Heart left ventricle (tissue), 16 donors: Measurements from ENCODE around the gene DIAPH2. TPM values are rescaled to one million over a fixed set of nuclear protein-coding genes. Genes with fewer than 3 reads are reported as not detected.

Source experiments
- ATAC-seq, 4 donors: fragments of 200-7000 bp; cut with Tn5 transposase; one replicate each; pipeline ENCODE4 v1.9.1; 2020 to 2022; ENCODE audit warnings: moderate library complexity in 4 of 4, mild to moderate bottlenecking in 3 of 4, moderate number of reproducible peaks in 1 of 4
- DNase-seq, 5 donors: peaks; one replicate each; pipeline ENCODE4 v3.0.0-alpha.2; 2020
- H3K27ac ChIP-seq, 12 donors: fragments of 200-600 bp; sonication (generic) in 4 of 12; one replicate each; pipeline versions ENCODE4 v1.5.0 to v1.8.0; 2016 to 2022; ENCODE audit warnings: mild to moderate bottlenecking in 2 of 12
- H3K27me3 ChIP-seq, 9 donors: fragments of 200-600 bp; sonication (generic) in 2 of 9; one replicate each; pipeline versions ENCODE4 v1.5.1 to v1.8.0; 2016 to 2022; ENCODE audit warnings: mild to moderate bottlenecking in 3 of 9
- H3K36me3 ChIP-seq, 9 donors: fragments of 200-600 bp; sonication (generic) in 2 of 9; one replicate each; pipeline versions ENCODE4 v1.5.0 to v1.8.0; 2018 to 2022; ENCODE audit warnings: mild to moderate bottlenecking in 2 of 9
- H3K4me1 ChIP-seq, 12 donors: fragments of 200-600 bp; sonication (generic) in 4 of 12; one replicate each; pipeline versions ENCODE4 v1.5.0 to v1.8.0; 2016 to 2022; ENCODE audit warnings: mild to moderate bottlenecking in 3 of 12
- H3K4me3 ChIP-seq, 12 donors: fragments of 200-600 bp; sonication (generic) in 4 of 12; one replicate each; pipeline versions ENCODE4 v1.5.0 to v1.8.0; 2017 to 2022; ENCODE audit warnings: mild to moderate bottlenecking in 9 of 12, moderate library complexity in 4 of 12
- H3K9me3 ChIP-seq, 12 donors: fragments of 200-600 bp; sonication (generic) in 4 of 12; one replicate each; pipeline versions ENCODE4 v1.5.0 to v1.8.0; 2016 to 2022; ENCODE audit warnings: mild to moderate bottlenecking in 1 of 12
- CTCF ChIP-seq, 12 donors: fragments of 200-600 bp; sonication (generic) in 4 of 12; IDR thresholded peaks; one replicate each; pipeline versions ENCODE4 v1.5.0 to v1.8.0; 2018 to 2022; ENCODE audit warnings: antibody characterized with exemption in 12 of 12, mild to moderate bottlenecking in 5 of 12
- POLR2A ChIP-seq, 2 donors: fragments of 450-650 bp; IDR thresholded peaks; one replicate each; pipeline ENCODE4 v1.6.1; 2017; ENCODE audit warnings: antibody characterized with exemption in 2 of 2, mild to moderate bottlenecking in 2 of 2, moderate library complexity in 2 of 2
- WGBS, 4 donors: extraction: QIAGEN DNeasy Blood & Tissue Kit in 2 of 4; methylation state at CpG; one replicate each; pipeline versions ENCODE4 v1.1.5 to v1.1.7; 2013 to 2018; 5-methylcytosine and 5-hydroxymethylcytosine counted together
- intact Hi-C, 10 donors: fragments of 100-400 bp; cut with DNase I; formaldehyde crosslinking; loops; one replicate each; pipeline versions ENCODE4 v1.11.1 to v1.14.2; 2022
- polyA plus RNA-seq, 2 donors: library from polyadenylated mRNA; stranded (reverse); fragments of 200-250 nt; gene quantifications; one replicate each; pipeline ENCODE4 v1.2.3, GENCODE V29; 2013
- total RNA-seq, 9 donors: library from RNA; depleted of rRNA in 2 of 9; stranded (reverse); fragments of >200 nt in 2 of 9; fragmentation: NEBNext Ultra II Directional in 3 of 9; extraction: Animal tissue kit (Norgen Biotek cat#: 25700) in 3 of 9; gene quantifications; one replicate each; pipeline versions ENCODE4 v1.1.0 to v1.2.4, GENCODE V29; 2016 to 2023
- donor health status: ischemic (EF 13 %, LVEDD 7.1; RV severe dilation, severe dysfunction).
- donor health status: healthy with polysubstance abuse.
- donor health status: DM: no; HTN: yes; CAD: no.
- donor health status: DM: no; HTN: no; CAD: no.
- donor health status: ischemic (EF 25% LVEDD 6.9; RV normal size, moderate dysfunction).
- donor health status: ischemic (EF 25% LVEDD 5.7; RV mildly dilated, moderate dysfunction).
- donor health status: healthy.
- donor health status: DM: yes; HTN: yes; CAD: no.
- donor health status: ischemic (EF 35%, LVEDD 5.7; RV mildly dilated, moderate dysfunction).
- donor health status: nonischemic (EF 11% LVEDD 7.7; RV severe dilation, severe dysfunction).
- donor health status: DM: yes; HTN: yes; CAD: no.
- donor health status: PGD.
- donor health status: ischemic (EF 29% LVEDD 5.4; RV normal size, mild dysfunction).
- donor health status: nonischemic (EF 23%, LVEDD 6.1; RV moderate dilation, normal function).

The DIAPH2 gene
- total and polyA plus RNA-seq, 11 donors: 3.7 to 18.8 (median 12.3) TPM

GRCh38 chrX:97629597-97629985 lies 944.9 kb downstream of the DIAPH2 start:
- ATAC-seq (no peak), DNase-seq (no peak)
- H3K9me3 ChIP-seq: no peaks in the 10 kb centered on the region
- H3K27ac ChIP-seq: no peak overlapping the region
- no peaks in the 10 kb centered on the region for H3K4me1 ChIP-seq
- H3K4me3 ChIP-seq: no peak overlapping the region
- intact Hi-C loops: no loop called here
- H3K36me3 ChIP-seq: no peaks in the 10 kb centered on the region
- TF ChIP-seq POLR2A (IDR thresholded peaks at IDR 0.05) (no peak), CTCF (IDR thresholded peaks at IDR 0.05) (no peak)
- H3K27me3 ChIP-seq: peaks cover 0 to 18% (median 0%) of the 10 kb centered on the region in 9 donors

- WGBS, 4 donors: 54 to 66% (median 59%) methylated on average over 4 of the region's 4 CpGs
Observed at GRCh38 chrX:97633798-97634197, 949.2 kb downstream of the DIAPH2 start.

GRCh38 chrX:97636473-97637140 lies 952.0 kb downstream of the DIAPH2 start:
- no peak for ATAC-seq
- WGBS, 4 donors: 57 to 67% (median 61%) methylated on average over 5 of the region's 5 CpGs
- DNase-seq: no peak

More at GRCh38 chrX:97633798-97634197, 949.2 kb downstream of the DIAPH2 start:
- Histone ChIP-seq H3K9me3 (no peaks in the 10 kb centered on the region), H3K27ac (no peak overlapping the region), H3K4me1 (no peaks in the 10 kb centered on the region), H3K27me3 (peaks cover 0 to 38% (median 0%) of the 10 kb centered on the region in 9 donors), H3K36me3 (no peaks in the 10 kb centered on the region), H3K4me3 (no peak overlapping the region)
- ATAC-seq (no peak), DNase-seq (no peak)
- intact Hi-C loops: no loop called here
- TF ChIP-seq POLR2A (IDR thresholded peaks at IDR 0.05): no peak
- TF ChIP-seq CTCF (IDR thresholded peaks at IDR 0.05): no peak

GRCh38 chrX:97637289-97637688 lies 952.6 kb downstream of the DIAPH2 start:
- H3K4me3 ChIP-seq: no peak overlapping the region
- peaks cover 0 to 28% (median 0%) of the 10 kb centered on the region in 9 donors for H3K27me3 ChIP-seq
- ATAC-seq: no peak
- no peaks in the 10 kb centered on the region for H3K4me1 ChIP-seq
- TF ChIP-seq CTCF (IDR thresholded peaks at IDR 0.05): no peak
- no peak for TF ChIP-seq POLR2A (IDR thresholded peaks at IDR 0.05)
- 68 to 80% (median 75%) methylated on average over 2 of the region's 2 CpGs for WGBS, 4 donors
- no peak for DNase-seq
- no peaks in the 10 kb centered on the region for H3K9me3 ChIP-seq
- H3K27ac ChIP-seq: no peak overlapping the region
- intact Hi-C loops: no loop called here
- no peaks in the 10 kb centered on the region for H3K36me3 ChIP-seq

More at GRCh38 chrX:97636473-97637140, 952.0 kb downstream of the DIAPH2 start:
- Histone ChIP-seq H3K4me1 (no peaks in the 10 kb centered on the region), H3K36me3 (no peaks in the 10 kb centered on the region), H3K27me3 (peaks cover 0 to 28% (median 0%) of the 10 kb centered on the region in 9 donors), H3K27ac (no peak overlapping the region), H3K9me3 (no peaks in the 10 kb centered on the region), H3K4me3 (no peak overlapping the region)
- TF ChIP-seq CTCF (IDR thresholded peaks at IDR 0.05): no peak
- no peak for TF ChIP-seq POLR2A (IDR thresholded peaks at IDR 0.05)
- intact Hi-C loops: no loop called here
